Thyroid gland (tissue), 4 donors: ENCODE data around the gene OR52I2.

Source experiments
- POLR2A ChIP-seq, 2 donors: fragments of 450-650 bp; IDR thresholded peaks; one replicate each; pipeline ENCODE4 v1.6.1; 2017; ENCODE audit warnings: antibody characterized with exemption in 2 of 2, mild to moderate bottlenecking in 2 of 2, moderate library complexity in 1 of 2
- TF ChIP-seq, protein P1 (sequence below), 6 experiments: fragments of 200-600 bp in 3 of 6; fragments of 450-650 bp in 3 of 6; sonication (generic) in 3 of 6; IDR thresholded peaks; one replicate each; pipeline ENCODE4 v1.5.1; 2016 to 2019; ENCODE audit warnings: antibody characterized with exemption in 6 of 6, mild to moderate bottlenecking in 2 of 6, inconsistent platforms in 1 of 6, moderate library complexity in 1 of 6

DNA sequence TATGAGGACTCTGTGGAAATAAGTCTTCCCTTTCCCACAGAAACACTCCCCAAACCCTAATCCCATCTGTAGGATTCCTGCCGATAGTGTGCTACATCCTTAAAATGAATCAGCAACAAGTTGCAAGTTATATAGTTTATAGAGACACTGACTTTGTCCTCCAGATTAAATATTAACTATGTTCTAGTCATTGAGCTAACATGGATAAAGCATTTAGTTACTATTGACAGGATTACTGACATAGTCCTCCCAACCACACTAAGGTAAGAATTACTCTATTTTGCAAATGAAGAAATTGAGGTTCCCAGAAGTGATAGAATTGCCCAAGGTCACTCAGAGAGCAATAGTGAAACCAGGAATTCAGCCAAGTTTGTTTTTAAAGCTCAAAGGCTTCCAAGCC, 34.7 kb upstream of the OR52I2 start:
- no peak for TF ChIP-seq POLR2A (IDR thresholded peaks at IDR 0.05)
- TF ChIP-seq, protein P1, sequence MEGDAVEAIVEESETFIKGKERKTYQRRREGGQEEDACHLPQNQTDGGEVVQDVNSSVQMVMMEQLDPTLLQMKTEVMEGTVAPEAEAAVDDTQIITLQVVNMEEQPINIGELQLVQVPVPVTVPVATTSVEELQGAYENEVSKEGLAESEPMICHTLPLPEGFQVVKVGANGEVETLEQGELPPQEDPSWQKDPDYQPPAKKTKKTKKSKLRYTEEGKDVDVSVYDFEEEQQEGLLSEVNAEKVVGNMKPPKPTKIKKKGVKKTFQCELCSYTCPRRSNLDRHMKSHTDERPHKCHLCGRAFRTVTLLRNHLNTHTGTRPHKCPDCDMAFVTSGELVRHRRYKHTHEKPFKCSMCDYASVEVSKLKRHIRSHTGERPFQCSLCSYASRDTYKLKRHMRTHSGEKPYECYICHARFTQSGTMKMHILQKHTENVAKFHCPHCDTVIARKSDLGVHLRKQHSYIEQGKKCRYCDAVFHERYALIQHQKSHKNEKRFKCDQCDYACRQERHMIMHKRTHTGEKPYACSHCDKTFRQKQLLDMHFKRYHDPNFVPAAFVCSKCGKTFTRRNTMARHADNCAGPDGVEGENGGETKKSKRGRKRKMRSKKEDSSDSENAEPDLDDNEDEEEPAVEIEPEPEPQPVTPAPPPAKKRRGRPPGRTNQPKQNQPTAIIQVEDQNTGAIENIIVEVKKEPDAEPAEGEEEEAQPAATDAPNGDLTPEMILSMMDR (IDR thresholded peaks at IDR 0.05), result no peak
